IPS DF 4.7 (cell line): ENCODE results near the gene SIDT1.

Experiments
- DNase-seq: peaks from one replicate; pipeline ENCODE4 v3.0.0-alpha.2; 2013; ENCODE audit warnings: low spot score; ENCODE audit errors: extremely low read depth

The SIDT1 gene

DNA sequence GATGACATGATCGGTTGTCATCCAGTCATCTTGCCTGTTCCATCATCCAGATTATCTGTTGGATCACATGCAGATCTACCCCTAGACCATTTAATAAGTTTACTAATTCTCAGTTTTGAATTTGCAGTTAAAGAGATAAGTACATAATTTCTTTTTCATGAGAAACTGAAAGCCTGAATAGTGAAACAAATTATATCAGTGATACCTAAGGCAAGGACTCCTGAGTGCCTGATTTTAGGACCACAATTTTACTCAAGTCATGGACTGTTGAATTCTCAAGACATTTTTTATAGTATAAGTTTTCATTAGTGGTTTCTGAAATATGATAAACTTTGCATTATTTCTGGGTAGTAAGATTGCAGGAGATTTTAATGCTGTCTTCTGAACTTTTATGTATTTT is 13.2 kb downstream of the SIDT1 start:
- DNase-seq: no peak

DNA sequence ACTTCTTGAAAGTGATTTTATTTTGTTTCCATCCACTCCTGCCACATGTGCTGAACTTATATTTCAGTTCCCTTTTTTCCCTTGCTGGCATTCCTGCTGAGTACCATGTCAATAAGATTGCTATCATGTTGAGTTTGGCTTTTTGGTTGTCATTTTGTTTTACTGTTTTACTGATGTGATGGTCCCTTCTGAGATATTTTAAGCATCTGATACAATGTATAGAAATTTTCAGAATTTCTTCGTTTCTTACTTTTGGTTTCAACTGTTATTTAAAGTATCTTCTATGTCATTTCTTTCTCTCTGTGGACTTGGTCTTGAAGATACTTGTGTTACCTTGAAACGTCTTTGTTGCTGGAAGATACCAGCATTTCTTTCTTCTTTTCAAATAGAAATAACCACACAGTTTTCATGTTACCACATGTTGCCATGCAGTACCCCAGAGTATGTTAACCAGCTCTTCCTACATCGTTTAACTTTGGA is 14.1 kb downstream of the SIDT1 start:
- no peak for DNase-seq

DNA sequence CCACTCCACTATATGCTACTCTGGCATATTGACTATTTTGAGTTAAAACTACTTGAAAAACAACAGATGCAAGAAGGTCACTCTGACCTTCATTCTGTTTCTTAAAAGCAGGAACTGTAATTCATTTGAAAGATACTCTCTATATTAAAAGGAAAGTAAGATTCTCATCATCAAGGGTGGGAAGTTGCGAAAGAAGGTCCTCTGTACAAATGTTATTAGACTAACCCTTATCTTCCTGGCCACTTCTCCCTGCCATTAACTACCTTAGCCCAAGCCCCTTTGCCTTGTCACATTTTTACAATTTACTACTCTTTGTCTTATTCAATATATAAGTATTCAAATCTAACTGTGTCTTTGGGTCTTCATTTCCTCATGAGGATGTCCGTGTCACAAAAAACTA is 16.1 kb downstream of the SIDT1 start:
- no peak for DNase-seq

DNA sequence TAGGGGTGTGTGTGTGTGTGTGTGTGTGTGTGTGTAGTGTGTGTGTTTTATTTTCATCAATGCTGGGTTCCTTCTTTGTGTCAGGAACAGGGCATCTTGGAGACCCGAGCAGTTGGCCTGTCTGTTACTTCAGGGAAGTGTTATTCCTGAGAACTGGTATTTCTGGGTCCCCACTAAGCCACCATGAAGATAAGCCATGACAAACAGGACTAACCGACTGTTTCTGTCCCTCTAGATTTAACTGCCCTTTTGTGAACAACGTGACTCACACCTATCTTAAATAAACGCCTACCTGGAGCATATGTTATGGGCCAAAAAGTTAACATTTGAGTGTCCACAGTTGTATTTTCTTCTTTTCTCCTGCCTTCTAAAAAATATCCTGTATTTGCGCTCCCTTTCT is 19.5 kb downstream of the SIDT1 start:
- no peak for DNase-seq

DNA sequence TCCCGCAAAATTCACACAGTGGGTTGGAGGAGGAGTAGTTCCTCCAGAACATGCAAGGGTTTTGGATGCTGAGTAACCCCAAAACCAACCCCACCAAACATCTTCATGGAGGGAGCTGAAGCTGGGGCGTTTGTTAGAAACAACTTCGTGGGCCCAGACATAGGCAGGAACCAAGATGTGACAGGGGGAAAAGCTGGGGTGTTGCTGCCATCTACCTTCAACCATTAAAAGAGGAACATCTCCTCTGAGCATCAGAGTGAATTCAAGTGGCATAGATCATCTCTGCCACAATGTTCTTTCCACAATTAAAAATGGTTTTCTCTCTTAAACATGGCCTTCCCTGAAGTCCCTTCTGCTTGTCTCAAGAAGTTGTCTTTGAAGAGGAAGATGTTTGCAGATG is 20.5 kb downstream of the SIDT1 start:
- no peak for DNase-seq

DNA sequence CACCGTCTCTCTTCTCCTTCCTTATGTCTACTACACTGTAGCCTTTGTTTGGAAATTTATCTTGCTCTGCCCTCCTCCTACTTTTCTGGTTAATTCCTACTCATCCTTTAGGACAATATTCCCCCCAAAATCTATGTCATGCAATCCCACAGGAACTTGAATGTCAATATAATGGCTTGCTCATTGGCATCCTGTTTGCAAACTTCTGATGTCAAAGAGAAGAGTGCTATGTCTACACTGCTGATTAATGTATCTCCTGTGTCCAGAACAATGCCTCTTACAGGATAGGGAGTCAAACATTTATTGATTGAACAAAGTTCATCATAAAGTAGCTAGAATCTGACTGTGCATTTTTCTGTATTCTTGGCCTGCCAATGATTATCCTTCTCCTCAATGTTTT is 22.8 kb downstream of the SIDT1 start:
- no peak for DNase-seq

DNA sequence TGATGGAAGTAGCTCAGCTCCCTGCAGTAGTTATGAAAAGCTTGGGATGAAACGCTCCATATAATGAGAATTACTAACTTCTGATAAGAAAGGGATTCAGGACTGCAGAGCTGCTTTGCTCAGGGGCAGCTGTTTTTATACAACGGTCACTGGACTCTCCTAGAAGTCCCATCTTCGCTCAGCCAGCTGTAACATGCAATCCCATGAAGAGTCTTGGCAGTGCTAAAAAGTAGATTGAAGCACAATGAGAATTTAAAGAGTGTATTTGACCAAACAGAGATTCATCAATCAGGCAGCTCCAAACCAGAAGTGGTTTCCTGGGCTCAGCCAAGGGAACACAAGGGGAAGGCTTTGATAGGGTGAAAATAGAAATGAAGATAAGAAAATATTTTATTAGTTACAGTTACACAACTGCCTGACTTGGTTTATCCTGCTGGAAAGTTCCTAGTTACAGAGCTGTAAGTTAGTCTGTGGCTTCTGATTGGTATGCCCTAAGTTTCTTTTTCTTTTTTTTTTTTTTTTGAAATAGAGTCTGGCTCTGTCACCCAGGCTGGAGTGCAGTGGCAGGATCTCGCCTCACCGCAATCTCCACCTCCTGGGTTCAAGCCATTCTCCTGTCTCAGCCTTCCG is 24.1 kb downstream of the SIDT1 start:
- no peak for DNase-seq

DNA sequence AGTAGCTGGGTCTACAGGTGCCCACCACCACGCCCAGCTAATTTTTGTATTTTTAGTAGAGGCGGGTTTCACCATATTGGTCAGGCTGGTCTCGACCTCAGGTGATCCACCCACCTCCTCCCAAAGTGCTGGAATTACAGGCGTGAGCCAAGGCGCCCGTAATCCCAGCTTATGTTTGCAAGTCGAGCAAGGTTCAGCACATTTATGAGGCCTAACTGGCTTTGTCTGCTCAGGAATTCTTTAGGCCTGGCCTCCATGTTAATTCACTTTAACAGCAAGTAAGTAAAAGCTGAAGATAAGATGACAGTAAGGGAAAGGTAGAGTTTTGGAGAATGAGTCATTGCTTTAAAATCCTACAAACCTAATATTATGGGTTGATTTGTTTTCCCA is 24.6 kb downstream of the SIDT1 start:
- no peak for DNase-seq

DNA sequence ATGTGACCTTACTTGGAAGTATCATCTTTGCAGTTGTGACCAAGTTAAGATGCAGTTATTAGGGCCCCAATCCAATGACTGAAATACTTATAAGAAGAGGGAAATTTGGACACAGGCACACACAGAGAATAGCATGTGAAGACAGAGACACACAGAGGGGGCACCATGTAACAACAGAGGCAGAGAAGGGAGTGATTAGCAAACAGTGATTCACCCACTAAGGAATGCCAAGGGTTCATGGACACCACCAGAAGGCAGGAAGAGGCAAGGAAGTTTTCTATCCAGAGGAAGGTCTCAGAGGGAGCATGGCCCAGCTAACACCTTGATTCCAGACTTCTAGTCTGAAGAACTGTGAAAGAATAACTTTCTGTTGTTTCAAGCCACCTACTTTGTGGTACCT is 25.0 kb downstream of the SIDT1 start:
- no peak for DNase-seq

DNA sequence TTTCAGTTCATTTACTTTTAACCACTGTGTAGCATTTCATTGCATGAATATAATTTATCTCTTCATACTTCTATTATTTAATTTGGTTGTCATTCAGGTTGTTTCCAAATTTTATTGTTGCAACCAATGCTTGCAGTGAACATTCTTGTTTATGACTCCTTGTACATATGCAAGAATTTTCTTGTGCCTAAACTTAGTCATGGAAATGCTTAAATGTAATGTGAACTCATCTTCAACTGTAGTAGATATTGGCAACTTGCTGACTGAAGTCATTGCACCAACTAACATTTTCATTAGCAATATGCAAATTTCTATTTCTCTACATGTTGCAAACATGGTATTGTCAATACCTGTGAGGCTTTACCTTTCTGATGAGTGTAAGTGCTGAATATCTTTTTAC is 26.7 kb downstream of the SIDT1 start:
- DNase-seq: no peak

DNA sequence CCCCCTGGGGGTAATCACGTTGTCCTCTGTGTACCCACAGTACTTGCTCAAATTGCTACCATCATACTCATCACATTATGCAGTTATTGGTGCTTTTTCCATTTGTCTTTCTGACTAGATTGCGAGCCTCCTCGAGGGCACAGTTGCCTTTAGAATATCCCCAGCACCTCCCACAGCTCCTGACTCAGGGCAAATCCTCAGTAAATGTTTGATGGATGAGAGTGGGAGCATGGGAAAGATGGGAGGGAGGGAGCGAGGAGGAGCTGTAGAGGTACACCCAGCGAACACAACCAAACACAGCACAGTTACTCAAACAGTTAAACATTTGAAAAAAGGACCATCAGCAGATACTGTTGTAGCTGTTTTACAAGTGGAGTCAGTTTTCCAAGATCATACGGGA is 27.9 kb downstream of the SIDT1 start:
- no peak for DNase-seq

DNA sequence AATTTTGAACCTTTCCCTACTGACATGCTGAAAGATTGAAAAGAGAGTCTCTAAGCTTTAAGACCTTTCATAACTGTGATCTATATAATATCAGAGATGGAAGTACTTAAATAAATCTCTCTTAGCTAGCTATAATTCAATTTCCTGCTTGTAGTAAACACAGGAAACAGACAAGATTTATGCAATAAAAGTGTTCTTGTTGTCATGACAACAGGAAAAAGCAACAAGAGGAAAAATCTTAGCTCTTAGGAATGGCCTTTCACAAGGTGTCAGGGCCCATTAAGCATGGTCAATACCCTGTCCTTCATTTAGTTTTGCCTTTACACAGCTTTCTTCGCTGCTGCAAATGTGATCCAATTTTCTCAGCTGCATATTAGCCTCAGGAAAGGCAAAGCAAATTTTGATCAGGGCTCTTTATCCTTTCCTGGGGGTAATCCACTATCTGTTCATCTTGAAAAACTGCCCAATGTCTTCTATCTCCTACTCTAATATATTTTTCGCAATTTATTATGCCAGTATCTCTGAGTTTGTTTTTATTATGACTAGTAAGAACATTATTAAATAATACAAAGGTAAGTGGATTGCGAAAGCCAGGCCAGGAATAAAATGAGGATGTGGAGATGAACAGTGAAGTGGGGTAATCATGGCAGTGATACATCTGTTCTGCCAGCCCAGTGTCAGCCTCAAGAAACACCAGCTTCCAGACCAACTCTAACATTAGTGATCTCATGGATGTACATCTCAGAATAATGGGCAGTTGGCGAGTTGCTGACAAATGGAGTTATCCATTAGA is 28.7 kb downstream of the SIDT1 start:
- DNase-seq: no peak

DNA sequence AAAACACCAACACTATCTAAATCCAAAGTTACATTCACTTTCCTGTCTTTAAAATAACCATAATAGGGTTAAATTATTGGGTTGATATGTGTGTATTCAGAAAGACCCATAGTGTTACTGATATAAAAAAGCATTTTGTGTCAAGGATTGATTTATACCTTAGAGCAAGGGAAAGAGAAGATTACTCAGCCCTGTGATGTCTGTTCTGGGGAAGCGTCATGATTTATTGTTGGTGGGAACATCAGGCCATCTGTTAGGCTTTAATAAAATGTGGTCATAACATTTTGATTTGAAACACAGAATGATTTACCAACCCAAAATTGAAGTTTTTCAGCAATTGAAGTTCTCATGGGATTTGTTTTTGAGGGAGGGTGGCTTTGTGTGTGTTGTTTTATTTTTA is 33.2 kb downstream of the SIDT1 start:
- DNase-seq: no peak

DNA sequence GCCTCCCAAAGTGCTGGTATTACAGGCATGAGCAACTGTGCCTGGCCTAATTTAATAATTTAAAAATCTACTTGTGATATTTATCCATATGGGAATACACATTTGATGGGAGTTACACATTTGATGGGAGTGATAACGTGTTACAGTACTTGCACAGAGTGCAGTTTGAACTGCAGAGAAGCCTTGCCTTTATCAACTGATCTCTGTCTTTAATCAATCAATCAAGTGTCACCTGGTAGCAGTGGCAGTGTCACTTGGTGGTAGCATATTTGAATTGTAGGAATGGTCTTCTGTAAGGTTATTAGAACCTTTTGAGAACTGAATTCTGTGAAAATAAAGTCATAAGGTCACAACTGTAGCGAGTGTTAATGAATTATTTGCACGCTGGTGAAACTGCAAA is 37.8 kb downstream of the SIDT1 start:
- DNase-seq: no peak

DNA sequence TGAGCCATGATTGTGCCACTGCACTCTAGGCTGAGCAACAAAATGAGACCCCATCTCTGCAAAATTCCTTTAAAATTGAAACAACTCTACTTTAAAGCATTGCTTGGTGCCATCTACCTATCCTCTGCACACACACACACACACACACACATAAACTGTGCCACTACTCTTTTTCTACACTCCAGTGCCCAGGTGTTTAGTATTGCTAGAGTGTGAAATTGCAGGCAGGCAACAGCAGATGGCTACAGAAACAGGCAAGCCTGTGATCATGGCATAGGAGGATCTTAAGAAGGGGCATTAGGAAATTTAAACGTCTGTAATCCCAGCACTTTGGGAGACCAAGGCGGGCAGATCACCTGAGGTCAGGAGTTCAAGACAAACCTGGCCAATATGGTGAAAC is 39.0 kb downstream of the SIDT1 start:
- DNase-seq: no peak

DNA sequence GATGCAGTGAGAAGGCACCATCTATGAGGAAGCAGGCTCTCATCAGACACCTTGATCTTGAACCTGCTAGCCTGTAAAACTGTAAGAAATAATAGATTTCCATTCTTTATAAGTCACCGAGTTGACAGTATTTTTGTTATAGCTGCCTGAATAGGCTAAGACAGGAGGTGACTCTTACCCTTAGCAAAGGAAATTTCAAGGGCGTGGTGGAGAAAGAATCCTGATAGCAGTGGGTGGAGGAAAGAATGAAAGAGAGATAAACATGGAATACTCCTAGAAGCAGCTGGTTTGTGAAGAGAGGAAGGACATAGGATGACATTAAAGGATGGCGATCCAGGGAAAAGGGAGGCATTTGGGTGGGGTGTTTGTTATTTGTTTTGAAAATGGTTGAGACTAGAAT is 41.4 kb downstream of the SIDT1 start:
- no peak for DNase-seq

DNA sequence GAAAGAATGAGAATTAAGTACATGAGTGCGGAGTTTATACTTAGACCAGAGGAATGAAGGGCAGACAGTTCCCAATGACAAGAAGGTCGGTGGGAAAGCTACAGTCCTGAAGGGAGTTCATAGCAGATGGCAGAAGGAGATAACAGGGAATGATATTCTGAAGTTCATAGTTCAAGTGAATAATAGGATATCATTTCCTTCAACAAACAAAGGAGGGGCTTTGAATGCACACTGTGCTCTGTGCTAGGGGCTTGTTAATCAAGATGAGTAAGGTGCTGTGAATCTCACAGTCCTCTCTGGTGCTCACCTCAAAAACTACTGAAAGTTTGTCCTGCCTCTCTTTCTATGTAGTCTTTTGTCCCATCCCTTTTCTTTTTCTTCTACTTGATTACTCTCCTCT is 41.9 kb downstream of the SIDT1 start:
- DNase-seq: no peak

DNA sequence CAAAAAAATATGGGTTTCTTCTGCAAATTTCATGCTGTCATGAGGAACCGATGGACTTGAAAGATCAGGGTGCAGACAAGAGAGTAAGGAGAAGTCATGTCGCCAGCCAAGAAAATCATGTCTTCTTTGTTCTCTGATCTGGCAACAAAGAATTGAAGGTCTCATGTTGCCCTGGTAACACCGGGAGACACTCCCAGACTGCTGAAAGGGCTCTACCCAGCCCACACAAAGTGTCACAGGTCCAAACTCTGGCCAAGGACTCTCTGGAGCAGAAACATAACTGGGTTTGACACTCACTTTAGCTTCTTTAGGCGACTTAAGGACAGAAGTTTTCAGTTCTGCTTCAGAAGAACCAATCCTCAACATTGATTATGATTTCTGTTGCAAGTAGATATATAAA is 42.9 kb downstream of the SIDT1 start:
- DNase-seq: no peak

DNA sequence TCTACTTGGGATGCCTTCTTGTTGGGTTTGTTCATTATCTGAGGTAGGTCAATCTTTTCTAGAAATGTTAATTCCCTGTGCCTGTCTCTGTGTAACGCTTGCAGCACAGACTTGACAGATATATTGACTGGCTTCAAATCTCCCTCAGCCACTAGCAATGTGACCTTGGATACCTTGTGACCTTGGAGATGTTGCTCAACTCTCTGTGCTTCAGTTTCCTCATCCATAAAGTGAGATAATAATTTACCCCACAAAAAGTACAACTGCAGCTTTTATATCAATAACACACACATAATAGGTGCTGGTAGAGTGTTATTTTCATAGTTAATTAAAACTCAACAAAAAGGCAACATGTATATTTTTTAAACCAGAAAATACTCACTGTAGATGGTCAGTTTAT is 52.9 kb downstream of the SIDT1 start:
- no peak for DNase-seq

DNA sequence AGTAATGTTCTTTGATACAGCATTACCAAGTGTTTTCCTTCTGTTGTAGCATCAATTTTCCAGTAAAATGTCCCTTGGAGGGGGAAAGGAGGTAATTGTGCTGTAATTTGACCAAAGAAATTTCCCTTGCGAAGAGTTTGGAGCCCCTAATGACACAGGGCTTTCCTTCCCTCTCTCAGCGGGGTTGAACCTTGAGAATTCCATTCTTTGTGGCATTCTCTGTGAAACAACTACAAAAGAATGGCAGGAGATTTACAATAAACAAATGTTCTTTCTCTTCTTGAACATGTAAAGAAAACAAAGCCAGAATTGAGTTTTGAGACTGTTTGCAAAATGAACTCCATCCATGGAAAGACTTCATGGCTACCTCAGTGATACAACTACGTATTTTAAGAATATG is 53.4 kb downstream of the SIDT1 start:
- DNase-seq: no peak

DNA sequence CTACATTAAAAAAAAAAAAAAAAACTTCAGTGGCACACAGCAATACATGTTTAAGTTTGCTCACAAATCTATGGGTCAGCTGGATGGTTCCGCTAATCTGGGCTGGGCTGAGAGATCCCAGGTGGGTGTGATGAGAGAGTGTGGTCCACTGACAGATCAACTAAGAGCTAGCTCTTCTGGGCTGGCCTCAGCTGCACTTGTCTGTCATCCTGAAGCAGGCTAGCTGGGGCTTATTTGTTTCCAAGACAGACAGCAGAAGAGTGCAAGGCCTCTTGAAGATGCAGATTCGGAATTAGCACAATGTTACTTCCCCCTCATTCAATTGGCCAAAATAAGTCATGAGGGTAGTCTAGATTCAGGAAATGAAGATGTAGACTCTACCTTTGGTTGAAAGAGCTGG is 56.5 kb downstream of the SIDT1 start:
- no peak for DNase-seq

DNA sequence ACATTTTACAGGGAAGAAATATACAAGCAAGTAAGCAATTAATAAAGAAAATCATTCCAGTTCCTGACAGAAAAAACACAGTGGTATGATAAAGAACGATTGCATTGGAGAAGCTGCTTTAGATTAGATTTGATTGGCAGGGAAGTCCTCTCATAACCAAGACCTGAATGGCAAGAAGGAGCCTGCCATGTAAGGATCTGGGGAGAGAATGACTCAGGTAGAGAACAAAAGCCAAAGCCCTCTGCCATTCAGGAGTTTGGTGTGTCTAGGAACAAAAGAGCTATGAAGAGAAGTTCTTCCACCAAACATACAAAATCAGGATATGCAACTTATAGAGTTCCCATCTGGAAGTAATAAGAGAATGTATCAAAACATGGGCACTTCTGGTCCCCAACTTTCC is 57.6 kb downstream of the SIDT1 start:
- no peak for DNase-seq

DNA sequence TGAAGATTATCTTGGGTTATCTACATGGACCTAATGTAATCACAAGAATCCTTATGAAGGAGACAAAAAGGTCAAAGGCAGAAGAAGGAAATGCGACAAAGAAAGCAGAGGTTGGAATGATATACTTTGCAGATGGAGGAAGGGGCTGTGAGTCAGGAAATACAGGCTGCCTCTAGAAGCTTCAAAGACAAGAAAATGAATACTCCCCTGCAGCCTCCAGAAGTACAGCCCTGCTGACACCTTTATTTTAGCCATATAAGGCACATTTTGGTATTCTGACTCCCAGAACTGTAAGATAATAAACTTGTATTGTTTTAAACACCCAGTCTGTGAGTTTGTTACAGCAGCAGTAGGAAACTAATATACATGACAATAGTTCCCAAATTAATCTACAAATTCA is 58.6 kb downstream of the SIDT1 start:
- no peak for DNase-seq
